Hematopoietic multipotent progenitor cell treated with erythropoietin and hydrocortisone succinate and interleukin-3 and kit ligand, for 6 days (in vitro differentiated cells): Measurements from ENCODE around the gene SCLY.
"Not testable (repeated sequence)": the region's sequence is repeated elsewhere in the genome, so short reads cannot be mapped to it uniquely, and the experiment has no call there.

Source experiments
- DNase-seq: peaks from one replicate; pipeline ENCODE4 v3.0.0-alpha.2; 2015

SCLY gene

GRCh38 chr2:238060542-238061314 lies at the start of gene SCLY:
Gene SCLY, plus strand, starts transcription at chr2:238061001. Its CDS starts 54 bp downstream, at chr2:238061055.
- peak; percentile 98 for DNase-seq

GRCh38 chr2:238013806-238014205 lies 47.0 kb upstream of the SCLY start:
- DNase-seq, result no peak

GRCh38 chr2:238015705-238016104 lies 45.1 kb upstream of the SCLY start:
- DNase-seq, result peak; percentile 26

- peak; percentile 51 for DNase-seq
Measured at GRCh38 chr2:238016526-238016925, 44.3 kb upstream of the SCLY start.

- DNase-seq, result no peak
Measured at GRCh38 chr2:238019962-238020361, 40.8 kb upstream of the SCLY start.

GRCh38 chr2:238020816-238021215 lies 40.0 kb upstream of the SCLY start:
- no peak for DNase-seq

GRCh38 chr2:238021327-238021726 lies 39.5 kb upstream of the SCLY start:
- no peak for DNase-seq

GRCh38 chr2:238022594-238023157 lies 38.1 kb upstream of the SCLY start:
- no peak for DNase-seq

- no peak for DNase-seq
Measured at GRCh38 chr2:238023608-238024007, 37.2 kb upstream of the SCLY start.

- no peak for DNase-seq
Measured at GRCh38 chr2:238024986-238025385, 35.8 kb upstream of the SCLY start.

- DNase-seq, result no peak
Measured at GRCh38 chr2:238025741-238026360, 35.0 kb upstream of the SCLY start.

- no peak for DNase-seq
Measured at GRCh38 chr2:238027058-238027457, 33.7 kb upstream of the SCLY start.

GRCh38 chr2:238027591-238028415 lies 33.0 kb upstream of the SCLY start:
- DNase-seq, result peak; percentile 45

- no peak for DNase-seq
Measured at GRCh38 chr2:238029853-238030252, 30.9 kb upstream of the SCLY start.

- no peak for DNase-seq
Measured at GRCh38 chr2:238030422-238031155, 30.2 kb upstream of the SCLY start.

- no peak for DNase-seq
Measured at GRCh38 chr2:238031751-238032150, 29.1 kb upstream of the SCLY start.

GRCh38 chr2:238032755-238033337 lies 28.0 kb upstream of the SCLY start:
- no peak for DNase-seq

GRCh38 chr2:238033991-238034390 lies 26.8 kb upstream of the SCLY start:
- DNase-seq, result not testable (repeated sequence)

GRCh38 chr2:238038203-238038602 lies 22.6 kb upstream of the SCLY start:
- no peak for DNase-seq

GRCh38 chr2:238039151-238039550 lies 21.6 kb upstream of the SCLY start:
- DNase-seq, result no peak

GRCh38 chr2:238039985-238040384 lies 20.8 kb upstream of the SCLY start:
- DNase-seq, result no peak

- DNase-seq, result no peak
Measured at GRCh38 chr2:238040918-238041317, 19.9 kb upstream of the SCLY start.
